HG02970 (cell line): ENCODE results near the gene ARMH3.

Experiments
- ATAC-seq: cut with Tn5 transposase; IDR thresholded peaks from one replicate; pipeline ENCODE4 v1.9.1; 2021; ENCODE audit warnings: mild to moderate bottlenecking, moderate library complexity, moderate number of reproducible peaks; ENCODE audit not compliant: unreplicated experiment, low FRiP score

The ARMH3 gene

GRCh38 chr10:101952191-101952590, 103.8 kb downstream of the ARMH3 start:
- ATAC-seq = no peak

- no peak for ATAC-seq
Observed at GRCh38 chr10:101950213-101950612, 105.8 kb downstream of the ARMH3 start.

GRCh38 chr10:101941871-101942270, 114.1 kb downstream of the ARMH3 start:
- no peak for ATAC-seq

- no peak for ATAC-seq
Observed at GRCh38 chr10:101940916-101941315, 115.1 kb downstream of the ARMH3 start.

- ATAC-seq = no peak
Observed at GRCh38 chr10:101939729-101940128, 116.2 kb downstream of the ARMH3 start.

- no peak for ATAC-seq
Observed at GRCh38 chr10:101939008-101939648, 116.8 kb downstream of the ARMH3 start.

GRCh38 chr10:101938305-101939007, 117.5 kb downstream of the ARMH3 start:
- no peak for ATAC-seq

GRCh38 chr10:101935431-101935830, 120.5 kb downstream of the ARMH3 start:
- ATAC-seq = no peak

GRCh38 chr10:101934686-101935305, 121.2 kb downstream of the ARMH3 start:
- no peak for ATAC-seq

GRCh38 chr10:101933976-101934375, 122.0 kb downstream of the ARMH3 start:
- no peak for ATAC-seq

GRCh38 chr10:101932183-101932582, 123.8 kb downstream of the ARMH3 start:
- no peak for ATAC-seq

GRCh38 chr10:101925027-101925426, 130.9 kb downstream of the ARMH3 start:
- ATAC-seq = no peak

- ATAC-seq = no peak
Observed at GRCh38 chr10:101923256-101923655, 132.7 kb downstream of the ARMH3 start.

GRCh38 chr10:101922846-101923245, 133.1 kb downstream of the ARMH3 start:
- ATAC-seq = no peak

GRCh38 chr10:101920546-101920945, 135.4 kb downstream of the ARMH3 start:
- ATAC-seq = no peak

- no peak for ATAC-seq
Observed at GRCh38 chr10:101919026-101919770, 136.8 kb downstream of the ARMH3 start.

- ATAC-seq = no peak
Observed at GRCh38 chr10:101912561-101913179, 143.3 kb downstream of the ARMH3 start.

- no peak for ATAC-seq
Observed at GRCh38 chr10:101906586-101907183, 149.3 kb downstream of the ARMH3 start.

- no peak for ATAC-seq
Observed at GRCh38 chr10:101905251-101905650, 150.7 kb downstream of the ARMH3 start.
